ENCODE measurements around the gene PPM1D. TPM values are rescaled to one million over a fixed set of nuclear protein-coding genes. Genes with fewer than 3 reads are reported as not detected.
A peak's percentile ranks its signal among the peaks of the same experiment; 100 is the strongest.

Gene PPM1D
- total and polyA plus RNA-seq, 2 of the 13 experiments (the other 11 are each of a cell fraction or from before 2014, with no cell fraction given), result 8.0 to 26.2 TPM

DNA sequence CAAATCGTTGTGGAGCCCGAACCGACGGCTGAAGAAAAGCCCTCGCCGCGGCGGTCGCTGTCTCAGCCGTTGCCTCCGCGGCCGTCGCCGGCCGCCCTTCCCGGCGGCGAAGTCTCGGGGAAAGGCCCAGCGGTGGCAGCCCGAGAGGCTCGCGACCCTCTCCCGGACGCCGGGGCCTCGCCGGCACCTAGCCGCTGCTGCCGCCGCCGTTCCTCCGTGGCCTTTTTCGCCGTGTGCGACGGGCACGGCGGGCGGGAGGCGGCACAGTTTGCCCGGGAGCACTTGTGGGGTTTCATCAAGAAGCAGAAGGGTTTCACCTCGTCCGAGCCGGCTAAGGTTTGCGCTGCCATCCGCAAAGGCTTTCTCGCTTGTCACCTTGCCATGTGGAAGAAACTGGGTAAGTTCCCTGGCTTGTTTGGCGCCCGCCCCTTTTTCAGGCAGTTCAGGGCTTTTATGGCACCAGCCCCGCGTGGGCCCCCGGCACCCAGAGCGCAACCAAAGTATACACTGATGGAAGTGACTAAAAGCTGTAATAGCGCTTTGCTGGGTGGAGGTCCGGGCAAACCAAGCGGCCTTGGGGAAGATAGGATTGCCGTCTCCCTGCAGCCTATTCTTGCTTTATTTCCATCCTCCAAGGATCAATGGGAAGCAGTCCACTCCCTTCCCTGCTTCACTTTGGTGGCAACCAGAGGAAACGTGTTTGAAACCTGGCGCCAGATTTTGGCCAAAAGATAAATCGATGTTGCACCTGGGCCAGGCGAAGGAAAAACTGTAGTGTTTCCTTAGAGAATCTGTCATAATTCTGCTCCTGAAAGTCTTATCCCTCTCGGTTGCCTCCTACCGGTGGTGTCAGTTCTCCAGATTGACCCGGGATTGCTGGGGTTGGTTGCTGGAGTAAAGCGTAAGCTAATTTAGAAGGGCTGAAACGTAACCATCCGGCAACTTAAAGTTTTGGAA lies 775 bp downstream of the PPM1D start (continued):
- TF ChIP-seq ZNF747 (CRISPR knock-in tag; IDR thresholded peaks at IDR 0.05; ENCODE audit: borderline replicate concordance) (peak; percentile 34; the same call in 1 of the 2 replicates), GTF3A (CRISPR knock-in tag; conservative IDR thresholded peaks at IDR 0.05) (no peak; the same call in 1 of the 2 replicates), NONO (IDR thresholded peaks at IDR 0.05) (no peak), NONO (CRISPR knock-in tag; conservative IDR thresholded peaks at IDR 0.05) (no peak), ARNTL (CRISPR knock-in tag; IDR thresholded peaks at IDR 0.05) (peak; percentile 57; the same call in 1 of the 2 replicates), ZNF841 (CRISPR knock-in tag; IDR thresholded peaks at IDR 0.05; ENCODE audit: borderline replicate concordance) (no peak), ZFP1 (CRISPR knock-in tag; IDR thresholded peaks at IDR 0.05) (no peak), SETDB1 (CRISPR knock-in tag; IDR thresholded peaks at IDR 0.05; ENCODE audit: borderline replicate concordance) (no peak), PHF5A (CRISPR knock-in tag; IDR thresholded peaks at IDR 0.05; ENCODE audit: low read depth, unreplicated experiment) (no peak), PITX1 (CRISPR knock-in tag; IDR thresholded peaks at IDR 0.05) (0 out of 2 replicates have a peak, but pooled peaks have one; percentile 14), ZNF513 (CRISPR knock-in tag; conservative IDR thresholded peaks at IDR 0.05) (no peak), GATAD2A (CRISPR knock-in tag; IDR thresholded peaks at IDR 0.05) (0 out of 2 replicates have a peak, but pooled peaks have one; percentile 52), ZNF703 (CRISPR knock-in tag; IDR thresholded peaks at IDR 0.05; ENCODE audit: borderline replicate concordance) (peak; percentile 65; the same call in 1 of the 2 replicates), PRMT3 (CRISPR knock-in tag; IDR thresholded peaks at IDR 0.05; ENCODE audit: borderline replicate concordance, low read depth) (no peak), ZNF83 (CRISPR knock-in tag; IDR thresholded peaks at IDR 0.05; ENCODE audit: borderline replicate concordance) (0 out of 2 replicates have a peak, but pooled peaks have one; percentile 25), ESRRA (CRISPR knock-in tag; IDR thresholded peaks at IDR 0.05; ENCODE audit: low read depth) (no peak), ZNF382 (CRISPR knock-in tag; IDR thresholded peaks at IDR 0.05; ENCODE audit: borderline replicate concordance) (no peak), SMAD1 (CRISPR knock-in tag; IDR thresholded peaks at IDR 0.05; ENCODE audit: borderline replicate concordance, low read depth) (no peak), ZEB1 (IDR thresholded peaks at IDR 0.05; ENCODE audit: insufficient replicate concordance, low read depth) (no peak), DDIT3 (CRISPR knock-in tag; IDR thresholded peaks at IDR 0.05) (no peak), KLF6 (CRISPR knock-in tag; IDR thresholded peaks at IDR 0.05) (no peak)
- TF ChIP-seq, protein P1, sequence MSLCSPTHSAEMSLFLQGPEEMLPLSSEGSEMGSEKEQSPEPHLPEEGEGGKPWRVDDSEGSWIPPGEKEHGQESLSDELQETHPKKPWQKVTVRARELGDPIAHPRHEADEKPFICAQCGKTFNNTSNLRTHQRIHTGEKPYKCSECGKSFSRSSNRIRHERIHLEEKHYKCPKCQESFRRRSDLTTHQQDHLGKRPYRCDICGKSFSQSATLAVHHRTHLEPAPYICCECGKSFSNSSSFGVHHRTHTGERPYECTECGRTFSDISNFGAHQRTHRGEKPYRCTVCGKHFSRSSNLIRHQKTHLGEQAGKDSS (CRISPR knock-in tag; IDR thresholded peaks at IDR 0.05; ENCODE audit: borderline replicate concordance, low read depth), result peak; percentile 78
- TF ChIP-seq, protein P2, sequence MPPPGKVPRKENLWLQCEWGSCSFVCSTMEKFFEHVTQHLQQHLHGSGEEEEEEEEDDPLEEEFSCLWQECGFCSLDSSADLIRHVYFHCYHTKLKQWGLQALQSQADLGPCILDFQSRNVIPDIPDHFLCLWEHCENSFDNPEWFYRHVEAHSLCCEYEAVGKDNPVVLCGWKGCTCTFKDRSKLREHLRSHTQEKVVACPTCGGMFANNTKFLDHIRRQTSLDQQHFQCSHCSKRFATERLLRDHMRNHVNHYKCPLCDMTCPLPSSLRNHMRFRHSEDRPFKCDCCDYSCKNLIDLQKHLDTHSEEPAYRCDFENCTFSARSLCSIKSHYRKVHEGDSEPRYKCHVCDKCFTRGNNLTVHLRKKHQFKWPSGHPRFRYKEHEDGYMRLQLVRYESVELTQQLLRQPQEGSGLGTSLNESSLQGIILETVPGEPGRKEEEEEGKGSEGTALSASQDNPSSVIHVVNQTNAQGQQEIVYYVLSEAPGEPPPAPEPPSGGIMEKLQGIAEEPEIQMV (CRISPR knock-in tag; IDR thresholded peaks at IDR 0.05; ENCODE audit: low read depth), result peak; percentile 19; the same call in 1 of the 2 replicates
- TF ChIP-seq, protein P3, sequence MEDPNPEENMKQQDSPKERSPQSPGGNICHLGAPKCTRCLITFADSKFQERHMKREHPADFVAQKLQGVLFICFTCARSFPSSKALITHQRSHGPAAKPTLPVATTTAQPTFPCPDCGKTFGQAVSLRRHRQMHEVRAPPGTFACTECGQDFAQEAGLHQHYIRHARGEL (CRISPR knock-in tag; IDR thresholded peaks at IDR 0.05), result no peak
- TF ChIP-seq, protein P4, sequence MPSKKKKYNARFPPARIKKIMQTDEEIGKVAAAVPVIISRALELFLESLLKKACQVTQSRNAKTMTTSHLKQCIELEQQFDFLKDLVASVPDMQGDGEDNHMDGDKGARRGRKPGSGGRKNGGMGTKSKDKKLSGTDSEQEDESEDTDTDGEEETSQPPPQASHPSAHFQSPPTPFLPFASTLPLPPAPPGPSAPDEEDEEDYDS (CRISPR knock-in tag; IDR thresholded peaks at IDR 0.05), result no peak

Data from HepG2 (cell line).